WTC11 (cell line): ENCODE measurements around the gene PALM3. TPM values are rescaled to one million over a fixed set of nuclear protein-coding genes. Genes with fewer than 3 reads are reported as not detected.
A peak's percentile ranks its signal among the peaks of the same experiment; 100 is the strongest.

Experiments used
- ATAC-seq: fragments of 200-7000 bp; cut with Tn5 transposase; 2 replicates; pipeline ENCODE4 v1.10.0; 2021; ENCODE audit warnings: mild to moderate bottlenecking, moderate library complexity
- CTCF ChIA-PET: fragments of 300-600 bp; sonication (Branson Sonifier 250); formaldehyde crosslinking; loops from one replicate; lab custom pipeline; 2021; ENCODE audit warnings: antibody characterized with exemption; lab: Charles Lee
- POLR2A ChIA-PET: fragments of 350-600 bp; sonication (Branson Sonifier 250); formaldehyde crosslinking; loops from one replicate; lab custom pipeline; 2021; ENCODE audit warnings: antibody characterized with exemption; lab: Charles Lee
- DNase-seq: peaks from one replicate; pipeline ENCODE4 v3.0.0; 2021; ENCODE audit warnings: low spot score
- H3K27ac Mint-ChIP-seq: 2 replicates; pipeline ENCODE4 v1.8.0; 2021; ENCODE audit warnings: mixed read lengths
- H3K27me3 Mint-ChIP-seq: 2 replicates; pipeline ENCODE4 v1.8.0; 2021; ENCODE audit warnings: low read depth, mild to moderate bottlenecking, moderate library complexity, mixed read lengths
- H3K36me3 Mint-ChIP-seq: 2 replicates; pipeline ENCODE4 v1.8.0; 2021; ENCODE audit warnings: mixed read lengths
- H3K4me1 Mint-ChIP-seq: 2 replicates; pipeline ENCODE4 v1.8.0; 2022; ENCODE audit warnings: mixed read lengths
- H3K4me3 Mint-ChIP-seq: 2 replicates; pipeline ENCODE4 v1.8.0; 2021; ENCODE audit warnings: mild to moderate bottlenecking, moderate library complexity, mixed read lengths
- H3K9me3 Mint-ChIP-seq: 2 replicates; pipeline ENCODE4 v1.8.0; 2021; ENCODE audit warnings: mixed read lengths
- CBFB ChIP-seq: sonication (generic); formaldehyde crosslinking; IDR thresholded peaks from 2 replicates; pipeline ENCODE4 v1.8.1; 2022; ENCODE audit warnings: mild to moderate bottlenecking, low read depth, missing genetic modification reagents
- ESRRA ChIP-seq: sonication (generic); formaldehyde crosslinking; IDR thresholded peaks from 2 replicates; pipeline ENCODE4 v1.8.1; 2022; ENCODE audit warnings: mild to moderate bottlenecking, missing genetic modification reagents, borderline replicate concordance
- ETV6 ChIP-seq: sonication (generic); formaldehyde crosslinking; IDR thresholded peaks from 2 replicates; pipeline ENCODE4 v1.8.1; 2022; ENCODE audit warnings: mild to moderate bottlenecking, missing genetic modification reagents
- HMGA2 ChIP-seq: fragments of 250-450 bp; sonication (Bioruptor Pico); IDR thresholded peaks from 2 replicates; pipeline ENCODE4 v1.4.0; 2021; ENCODE audit warnings: mild to moderate bottlenecking, moderate library complexity
- KAT7 ChIP-seq: sonication (generic); formaldehyde crosslinking; IDR thresholded peaks from 2 replicates; pipeline ENCODE4 v1.8.1; 2023; ENCODE audit warnings: missing genetic modification reagents, mild to moderate bottlenecking, borderline replicate concordance
- MYBL2 ChIP-seq: sonication (generic); formaldehyde crosslinking; IDR thresholded peaks from 2 replicates; pipeline ENCODE4 v1.8.1; 2023; ENCODE audit warnings: mild to moderate bottlenecking, moderate library complexity, missing genetic modification reagents
- NR2C2 ChIP-seq: sonication (generic); formaldehyde crosslinking; IDR thresholded peaks from 2 replicates; pipeline ENCODE4 v1.8.0; 2022; ENCODE audit warnings: mild to moderate bottlenecking, missing genetic modification reagents
- SMAD4 ChIP-seq: sonication (generic); formaldehyde crosslinking; IDR thresholded peaks from 2 replicates; pipeline ENCODE4 v1.8.0; 2022; ENCODE audit warnings: mild to moderate bottlenecking, missing genetic modification reagents
- SP1 ChIP-seq: sonication (generic); formaldehyde crosslinking; conservative IDR thresholded peaks from 2 replicates; pipeline ENCODE4 v1.8.1; 2022; ENCODE audit warnings: missing genetic modification reagents
- ZNF138 ChIP-seq: sonication (generic); formaldehyde crosslinking; conservative IDR thresholded peaks from 2 replicates; pipeline ENCODE4 v1.8.1; 2022; ENCODE audit warnings: mild to moderate bottlenecking, moderate library complexity, missing genetic modification reagents
- ZNF317 ChIP-seq: sonication (generic); formaldehyde crosslinking; IDR thresholded peaks from 2 replicates; pipeline ENCODE4 v1.8.1; 2023; ENCODE audit warnings: low read depth, mild to moderate bottlenecking, moderate library complexity, missing genetic modification reagents, borderline replicate concordance
- ZNF423 ChIP-seq: fragments of 250-450 bp; sonication (Bioruptor Pico); IDR thresholded peaks from 2 replicates; pipeline ENCODE4 v2.1.2; 2022; ENCODE audit warnings: mild to moderate bottlenecking, moderate library complexity
- total RNA-seq: library from RNA; stranded (reverse); gene quantifications from 3 replicates; pipeline ENCODE4 v1.2.3, GENCODE V29; 2021
- TF ChIP-seq, protein P1 (sequence below): sonication (generic); formaldehyde crosslinking; IDR thresholded peaks from 2 replicates; pipeline ENCODE4 v1.8.1; 2023; ENCODE audit warnings: mild to moderate bottlenecking, missing genetic modification reagents
- TF ChIP-seq, protein P2 (sequence below): fragments of 250-450 bp; sonication (Bioruptor Pico); IDR thresholded peaks from 2 replicates; pipeline ENCODE4 v1.9.0; 2021; ENCODE audit warnings: moderate library complexity, mild to moderate bottlenecking, inconsistent platforms, borderline replicate concordance
- TF ChIP-seq, protein P3 (sequence below): sonication (generic); formaldehyde crosslinking; conservative IDR thresholded peaks from 2 replicates; pipeline ENCODE4 v1.8.1; 2023; ENCODE audit warnings: mild to moderate bottlenecking, low read depth, missing genetic modification reagents, moderate library complexity
- TF ChIP-seq, protein P4 (sequence below): sonication (generic); formaldehyde crosslinking; IDR thresholded peaks from 2 replicates; pipeline ENCODE4 v1.8.0; 2023; ENCODE audit warnings: mild to moderate bottlenecking, missing genetic modification reagents
- TF ChIP-seq, protein P5 (sequence below): sonication (generic); formaldehyde crosslinking; IDR thresholded peaks from 2 replicates; pipeline ENCODE4 v1.8.0; 2022; ENCODE audit warnings: mild to moderate bottlenecking, missing genetic modification reagents
- TF ChIP-seq, protein P6 (sequence below): sonication (generic); formaldehyde crosslinking; conservative IDR thresholded peaks from 2 replicates; pipeline ENCODE4 v1.8.1; 2022; ENCODE audit warnings: mild to moderate bottlenecking, missing genetic modification reagents
- TF ChIP-seq, protein P7 (sequence below): fragments of 250-450 bp; sonication (Bioruptor Pico); IDR thresholded peaks from 2 replicates; pipeline ENCODE4 v1.9.0; 2021; ENCODE audit warnings: mild to moderate bottlenecking
- TF ChIP-seq, protein P8 (sequence below): sonication (generic); formaldehyde crosslinking; IDR thresholded peaks from 2 replicates; pipeline ENCODE4 v1.8.0; 2022; ENCODE audit warnings: mild to moderate bottlenecking, missing genetic modification reagents

Gene PALM3
- total RNA-seq, 1 experiment from 2014 or later: 31.1 TPM

DNA sequence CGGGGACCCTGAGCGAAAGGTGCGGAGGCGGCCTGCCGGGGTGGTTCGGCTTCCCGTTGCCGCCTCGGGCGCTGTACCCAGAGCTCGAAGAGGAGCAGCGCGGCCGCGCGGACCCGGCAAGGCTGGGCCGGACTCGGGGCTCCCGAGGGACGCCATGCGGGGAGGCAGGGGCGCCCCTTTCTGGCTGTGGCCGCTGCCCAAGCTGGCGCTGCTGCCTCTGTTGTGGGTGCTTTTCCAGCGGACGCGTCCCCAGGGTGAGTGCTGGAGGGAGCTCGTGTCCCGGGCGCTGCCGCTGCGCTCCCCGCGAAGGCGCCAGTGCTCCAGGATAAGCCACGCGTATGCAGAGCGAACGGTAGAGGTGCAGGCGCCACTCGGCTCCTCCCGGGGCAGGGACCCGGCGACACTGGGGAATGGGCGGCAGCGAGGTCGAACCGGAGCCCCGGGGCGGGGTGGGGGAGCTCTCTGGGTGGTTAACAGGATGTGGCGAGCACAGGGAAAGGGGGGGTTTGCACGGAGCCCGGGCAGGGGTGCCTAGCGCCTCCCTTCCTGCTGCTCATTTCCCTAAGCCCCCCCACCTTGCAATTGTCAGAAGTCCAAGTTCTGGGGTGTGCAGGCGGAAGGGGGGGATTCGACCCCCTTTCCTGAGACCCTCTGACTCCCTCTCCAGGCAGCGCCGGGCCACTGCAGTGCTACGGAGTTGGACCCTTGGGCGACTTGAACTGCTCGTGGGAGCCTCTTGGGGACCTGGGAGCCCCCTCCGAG lies 30.0 kb downstream of the PALM3 start, which contains the start of gene IL27RA (continued):
- no peak for TF ChIP-seq CBFB (CRISPR knock-in tag)
- no peak for TF ChIP-seq ZNF138 (CRISPR knock-in tag)
- TF ChIP-seq SP1 (CRISPR knock-in tag): no peak; the same call in 1 of the 2 replicates
- TF ChIP-seq, protein P1, sequence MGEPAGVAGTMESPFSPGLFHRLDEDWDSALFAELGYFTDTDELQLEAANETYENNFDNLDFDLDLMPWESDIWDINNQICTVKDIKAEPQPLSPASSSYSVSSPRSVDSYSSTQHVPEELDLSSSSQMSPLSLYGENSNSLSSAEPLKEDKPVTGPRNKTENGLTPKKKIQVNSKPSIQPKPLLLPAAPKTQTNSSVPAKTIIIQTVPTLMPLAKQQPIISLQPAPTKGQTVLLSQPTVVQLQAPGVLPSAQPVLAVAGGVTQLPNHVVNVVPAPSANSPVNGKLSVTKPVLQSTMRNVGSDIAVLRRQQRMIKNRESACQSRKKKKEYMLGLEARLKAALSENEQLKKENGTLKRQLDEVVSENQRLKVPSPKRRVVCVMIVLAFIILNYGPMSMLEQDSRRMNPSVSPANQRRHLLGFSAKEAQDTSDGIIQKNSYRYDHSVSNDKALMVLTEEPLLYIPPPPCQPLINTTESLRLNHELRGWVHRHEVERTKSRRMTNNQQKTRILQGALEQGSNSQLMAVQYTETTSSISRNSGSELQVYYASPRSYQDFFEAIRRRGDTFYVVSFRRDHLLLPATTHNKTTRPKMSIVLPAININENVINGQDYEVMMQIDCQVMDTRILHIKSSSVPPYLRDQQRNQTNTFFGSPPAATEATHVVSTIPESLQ (CRISPR knock-in tag): no peak
- TF ChIP-seq ZNF317 (CRISPR knock-in tag): no peak
- peak; percentile 57; the same call in 1 of the 2 replicates for TF ChIP-seq ESRRA
- no peak for TF ChIP-seq HMGA2
- 0 out of 2 replicates have a peak, but pooled peaks have one; percentile 48 for TF ChIP-seq MYBL2 (CRISPR knock-in tag)
- TF ChIP-seq, protein P2, sequence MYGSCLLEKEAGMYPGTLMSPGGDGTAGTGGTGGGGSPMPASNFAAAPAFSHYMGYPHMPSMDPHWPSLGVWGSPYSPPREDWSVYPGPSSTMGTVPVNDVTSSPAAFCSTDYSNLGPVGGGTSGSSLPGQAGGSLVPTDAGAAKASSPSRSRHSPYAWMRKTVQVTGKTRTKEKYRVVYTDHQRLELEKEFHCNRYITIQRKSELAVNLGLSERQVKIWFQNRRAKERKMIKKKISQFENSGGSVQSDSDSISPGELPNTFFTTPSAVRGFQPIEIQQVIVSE (CRISPR knock-in tag): no peak
- TF ChIP-seq ETV6 (CRISPR knock-in tag): peak; percentile 65; the same call in 1 of the 2 replicates
- TF ChIP-seq, protein P3, sequence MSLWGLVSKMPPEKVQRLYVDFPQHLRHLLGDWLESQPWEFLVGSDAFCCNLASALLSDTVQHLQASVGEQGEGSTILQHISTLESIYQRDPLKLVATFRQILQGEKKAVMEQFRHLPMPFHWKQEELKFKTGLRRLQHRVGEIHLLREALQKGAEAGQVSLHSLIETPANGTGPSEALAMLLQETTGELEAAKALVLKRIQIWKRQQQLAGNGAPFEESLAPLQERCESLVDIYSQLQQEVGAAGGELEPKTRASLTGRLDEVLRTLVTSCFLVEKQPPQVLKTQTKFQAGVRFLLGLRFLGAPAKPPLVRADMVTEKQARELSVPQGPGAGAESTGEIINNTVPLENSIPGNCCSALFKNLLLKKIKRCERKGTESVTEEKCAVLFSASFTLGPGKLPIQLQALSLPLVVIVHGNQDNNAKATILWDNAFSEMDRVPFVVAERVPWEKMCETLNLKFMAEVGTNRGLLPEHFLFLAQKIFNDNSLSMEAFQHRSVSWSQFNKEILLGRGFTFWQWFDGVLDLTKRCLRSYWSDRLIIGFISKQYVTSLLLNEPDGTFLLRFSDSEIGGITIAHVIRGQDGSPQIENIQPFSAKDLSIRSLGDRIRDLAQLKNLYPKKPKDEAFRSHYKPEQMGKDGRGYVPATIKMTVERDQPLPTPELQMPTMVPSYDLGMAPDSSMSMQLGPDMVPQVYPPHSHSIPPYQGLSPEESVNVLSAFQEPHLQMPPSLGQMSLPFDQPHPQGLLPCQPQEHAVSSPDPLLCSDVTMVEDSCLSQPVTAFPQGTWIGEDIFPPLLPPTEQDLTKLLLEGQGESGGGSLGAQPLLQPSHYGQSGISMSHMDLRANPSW (CRISPR knock-in tag): no peak
- TF ChIP-seq, protein P4, sequence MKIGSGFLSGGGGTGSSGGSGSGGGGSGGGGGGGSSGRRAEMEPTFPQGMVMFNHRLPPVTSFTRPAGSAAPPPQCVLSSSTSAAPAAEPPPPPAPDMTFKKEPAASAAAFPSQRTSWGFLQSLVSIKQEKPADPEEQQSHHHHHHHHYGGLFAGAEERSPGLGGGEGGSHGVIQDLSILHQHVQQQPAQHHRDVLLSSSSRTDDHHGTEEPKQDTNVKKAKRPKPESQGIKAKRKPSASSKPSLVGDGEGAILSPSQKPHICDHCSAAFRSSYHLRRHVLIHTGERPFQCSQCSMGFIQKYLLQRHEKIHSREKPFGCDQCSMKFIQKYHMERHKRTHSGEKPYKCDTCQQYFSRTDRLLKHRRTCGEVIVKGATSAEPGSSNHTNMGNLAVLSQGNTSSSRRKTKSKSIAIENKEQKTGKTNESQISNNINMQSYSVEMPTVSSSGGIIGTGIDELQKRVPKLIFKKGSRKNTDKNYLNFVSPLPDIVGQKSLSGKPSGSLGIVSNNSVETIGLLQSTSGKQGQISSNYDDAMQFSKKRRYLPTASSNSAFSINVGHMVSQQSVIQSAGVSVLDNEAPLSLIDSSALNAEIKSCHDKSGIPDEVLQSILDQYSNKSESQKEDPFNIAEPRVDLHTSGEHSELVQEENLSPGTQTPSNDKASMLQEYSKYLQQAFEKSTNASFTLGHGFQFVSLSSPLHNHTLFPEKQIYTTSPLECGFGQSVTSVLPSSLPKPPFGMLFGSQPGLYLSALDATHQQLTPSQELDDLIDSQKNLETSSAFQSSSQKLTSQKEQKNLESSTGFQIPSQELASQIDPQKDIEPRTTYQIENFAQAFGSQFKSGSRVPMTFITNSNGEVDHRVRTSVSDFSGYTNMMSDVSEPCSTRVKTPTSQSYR (CRISPR knock-in tag): 0 out of 2 replicates have a peak, but pooled peaks have one; percentile 17

DNA sequence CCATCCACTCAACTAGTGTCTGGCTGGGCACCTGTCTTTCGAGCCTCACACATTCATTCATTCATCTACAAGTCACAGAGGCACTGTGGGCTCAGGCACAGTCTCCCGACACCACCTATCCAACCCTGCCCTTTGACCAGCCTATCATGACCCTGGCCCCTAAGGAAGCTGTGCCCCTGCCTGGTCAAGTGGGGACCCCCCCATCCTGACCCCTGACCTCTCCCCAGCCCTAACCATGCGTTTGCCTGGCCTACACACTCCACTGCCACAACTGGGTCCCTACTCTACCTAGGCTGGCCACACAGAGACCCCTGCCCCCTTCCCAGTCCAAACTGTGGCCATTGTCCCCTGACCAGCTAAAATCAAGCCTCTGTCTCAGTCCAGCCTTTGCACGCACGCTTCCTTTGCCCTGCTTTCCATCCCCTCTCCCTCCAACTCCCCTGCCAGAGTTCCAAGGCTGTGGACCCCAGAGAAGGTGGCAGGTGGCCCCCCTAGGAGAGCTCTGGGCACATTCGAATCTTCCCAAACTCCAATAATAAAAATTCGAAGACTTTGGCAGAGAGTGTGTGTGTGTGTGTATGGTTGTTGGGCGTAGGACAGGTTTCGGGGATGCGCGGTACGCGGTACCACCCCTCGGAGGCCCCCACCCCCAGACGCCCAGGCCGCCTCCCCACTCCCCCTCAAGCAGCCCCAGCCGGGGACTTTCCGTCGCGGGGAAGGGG lies 30.7 kb downstream of the PALM3 start:
- Mint-ChIP-seq H3K4me1 (peaks cover 5% of the 10 kb centered on the region), H3K27ac (no peak overlapping the region), H3K36me3 (no peaks in the 10 kb centered on the region), H3K4me3 (peak overlapping the region; percentile 77), H3K27me3 (peaks cover 15% of the 10 kb centered on the region), H3K9me3 (no peaks in the 10 kb centered on the region)
- CTCF ChIA-PET: interaction anchor here (0.8 to 3.9 kb wide), 38 partner anchors 9 to 300 kb away, joined by 3 to 42 read pairs (median 7); partner anchors contain the start of genes DCAF15, MISP3, PODNL1 and RFX1
- ATAC-seq (no peak), DNase-seq (no peak)
- POLR2A ChIA-PET: interaction anchor here (0.8 to 1.9 kb wide), 7 partner anchors 11 to 78 kb away, joined by 3 to 8 read pairs (median 5); partner anchors contain the start of genes DCAF15 and RFX1
- TF ChIP-seq, protein P5, sequence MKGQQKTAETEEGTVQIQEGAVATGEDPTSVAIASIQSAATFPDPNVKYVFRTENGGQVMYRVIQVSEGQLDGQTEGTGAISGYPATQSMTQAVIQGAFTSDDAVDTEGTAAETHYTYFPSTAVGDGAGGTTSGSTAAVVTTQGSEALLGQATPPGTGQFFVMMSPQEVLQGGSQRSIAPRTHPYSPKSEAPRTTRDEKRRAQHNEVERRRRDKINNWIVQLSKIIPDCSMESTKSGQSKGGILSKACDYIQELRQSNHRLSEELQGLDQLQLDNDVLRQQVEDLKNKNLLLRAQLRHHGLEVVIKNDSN: no peak
- TF ChIP-seq, protein P6, sequence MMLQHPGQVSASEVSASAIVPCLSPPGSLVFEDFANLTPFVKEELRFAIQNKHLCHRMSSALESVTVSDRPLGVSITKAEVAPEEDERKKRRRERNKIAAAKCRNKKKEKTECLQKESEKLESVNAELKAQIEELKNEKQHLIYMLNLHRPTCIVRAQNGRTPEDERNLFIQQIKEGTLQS (CRISPR knock-in tag): no peak
- TF ChIP-seq SP1 (CRISPR knock-in tag) (no peak), SMAD4 (CRISPR knock-in tag) (no peak), KAT7 (CRISPR knock-in tag) (no peak), NR2C2 (CRISPR knock-in tag) (no peak), ZNF423 (no peak)
- TF ChIP-seq, protein P7, sequence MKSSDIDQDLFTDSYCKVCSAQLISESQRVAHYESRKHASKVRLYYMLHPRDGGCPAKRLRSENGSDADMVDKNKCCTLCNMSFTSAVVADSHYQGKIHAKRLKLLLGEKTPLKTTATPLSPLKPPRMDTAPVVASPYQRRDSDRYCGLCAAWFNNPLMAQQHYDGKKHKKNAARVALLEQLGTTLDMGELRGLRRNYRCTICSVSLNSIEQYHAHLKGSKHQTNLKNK (CRISPR knock-in tag): no peak
- TF ChIP-seq, protein P8, sequence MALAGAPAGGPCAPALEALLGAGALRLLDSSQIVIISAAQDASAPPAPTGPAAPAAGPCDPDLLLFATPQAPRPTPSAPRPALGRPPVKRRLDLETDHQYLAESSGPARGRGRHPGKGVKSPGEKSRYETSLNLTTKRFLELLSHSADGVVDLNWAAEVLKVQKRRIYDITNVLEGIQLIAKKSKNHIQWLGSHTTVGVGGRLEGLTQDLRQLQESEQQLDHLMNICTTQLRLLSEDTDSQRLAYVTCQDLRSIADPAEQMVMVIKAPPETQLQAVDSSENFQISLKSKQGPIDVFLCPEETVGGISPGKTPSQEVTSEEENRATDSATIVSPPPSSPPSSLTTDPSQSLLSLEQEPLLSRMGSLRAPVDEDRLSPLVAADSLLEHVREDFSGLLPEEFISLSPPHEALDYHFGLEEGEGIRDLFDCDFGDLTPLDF (CRISPR knock-in tag): no peak
